ENCODE data around the gene CBX1.

DNA sequence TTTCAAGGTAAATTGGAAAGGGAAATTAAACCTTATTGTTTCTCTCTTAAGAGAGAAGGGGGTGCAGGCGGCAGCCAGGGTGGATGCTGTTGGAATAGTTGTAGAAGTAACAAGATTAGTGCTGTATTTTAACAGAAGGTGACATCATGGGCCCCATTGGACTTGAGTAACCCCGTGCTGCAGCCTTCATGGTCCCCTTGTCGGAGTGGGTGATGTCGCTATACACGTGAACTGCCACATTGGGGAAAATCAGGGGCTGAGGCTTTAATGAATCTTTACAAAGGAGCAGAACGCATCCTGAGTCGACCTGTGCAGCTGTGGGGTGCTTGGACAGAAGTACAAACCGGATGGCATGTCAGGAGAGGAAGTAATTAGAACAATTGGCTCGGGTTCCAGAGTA, 9.5 kb upstream of the CBX1 start:
- TF ChIP-seq POLR2A (IDR thresholded peaks at IDR 0.05; ENCODE audit: low read depth, low read length): no peak
- TF ChIP-seq, protein P1, sequence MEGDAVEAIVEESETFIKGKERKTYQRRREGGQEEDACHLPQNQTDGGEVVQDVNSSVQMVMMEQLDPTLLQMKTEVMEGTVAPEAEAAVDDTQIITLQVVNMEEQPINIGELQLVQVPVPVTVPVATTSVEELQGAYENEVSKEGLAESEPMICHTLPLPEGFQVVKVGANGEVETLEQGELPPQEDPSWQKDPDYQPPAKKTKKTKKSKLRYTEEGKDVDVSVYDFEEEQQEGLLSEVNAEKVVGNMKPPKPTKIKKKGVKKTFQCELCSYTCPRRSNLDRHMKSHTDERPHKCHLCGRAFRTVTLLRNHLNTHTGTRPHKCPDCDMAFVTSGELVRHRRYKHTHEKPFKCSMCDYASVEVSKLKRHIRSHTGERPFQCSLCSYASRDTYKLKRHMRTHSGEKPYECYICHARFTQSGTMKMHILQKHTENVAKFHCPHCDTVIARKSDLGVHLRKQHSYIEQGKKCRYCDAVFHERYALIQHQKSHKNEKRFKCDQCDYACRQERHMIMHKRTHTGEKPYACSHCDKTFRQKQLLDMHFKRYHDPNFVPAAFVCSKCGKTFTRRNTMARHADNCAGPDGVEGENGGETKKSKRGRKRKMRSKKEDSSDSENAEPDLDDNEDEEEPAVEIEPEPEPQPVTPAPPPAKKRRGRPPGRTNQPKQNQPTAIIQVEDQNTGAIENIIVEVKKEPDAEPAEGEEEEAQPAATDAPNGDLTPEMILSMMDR (conservative IDR thresholded peaks at IDR 0.05; ENCODE audit: low read depth, low read length): no peak
- TF ChIP-seq CHD1 (IDR thresholded peaks at IDR 0.05; ENCODE audit: low read depth, low read length): no peak
- no peak for TF ChIP-seq MXI1 (IDR thresholded peaks at IDR 0.05; ENCODE audit: borderline replicate concordance, low read depth, low read length)
- TF ChIP-seq BHLHE40 (IDR thresholded peaks at IDR 0.05; ENCODE audit: low read depth, low read length): no peak
- TF ChIP-seq MAZ (IDR thresholded peaks at IDR 0.05; ENCODE audit: borderline replicate concordance, low read depth, low read length): no peak
- no peak for TF ChIP-seq CEBPB (IDR thresholded peaks at IDR 0.05; ENCODE audit: low read depth, low read length)
- no peak for TF ChIP-seq RCOR1 (IDR thresholded peaks at IDR 0.05; ENCODE audit: insufficient replicate concordance, low read length)
